Colonic mucosa (tissue), 4 donors: ENCODE measurements around the gene SLC9A8. TPM values are rescaled to one million over a fixed set of nuclear protein-coding genes. Genes with fewer than 3 reads are reported as not detected.

Source experiments
- DNase-seq: peaks from one replicate; pipeline ENCODE4 v3.0.0-alpha.2; 2020
- H3K27ac ChIP-seq: fragments of 200-600 bp; one replicate; pipeline ENCODE4 v1.8.0; 2021
- H3K27me3 ChIP-seq: fragments of 200-600 bp; one replicate; pipeline ENCODE4 v1.8.0; 2021
- H3K36me3 ChIP-seq: fragments of 200-600 bp; one replicate; pipeline ENCODE4 v1.8.0; 2021
- H3K4me1 ChIP-seq: fragments of 200-600 bp; one replicate; pipeline ENCODE4 v1.8.0; 2021; ENCODE audit warnings: mild to moderate bottlenecking
- H3K4me3 ChIP-seq: fragments of 200-600 bp; one replicate; pipeline ENCODE4 v1.8.0; 2021
- H3K9ac ChIP-seq, 2 donors: one replicate each; pipeline ENCODE4 v1.7.0; 2013; ENCODE audit warnings: control low read depth in 2 of 2, low read depth in 2 of 2, low read length in 2 of 2
- H3K9me3 ChIP-seq: fragments of 200-600 bp; one replicate; pipeline ENCODE4 v1.8.0; 2021
- CTCF ChIP-seq: fragments of 200-600 bp; IDR thresholded peaks from one replicate; pipeline ENCODE4 v1.8.0; 2022; ENCODE audit warnings: antibody characterized with exemption, mild to moderate bottlenecking
- intact Hi-C: fragments of 100-400 bp; cut with DNase I; formaldehyde crosslinking; loops from one replicate; pipeline ENCODE4 v1.14.1; 2022
- total RNA-seq, 2 donors: library from RNA; stranded (reverse); fragmentation: NEBNext Ultra II Directional in 1 of 2; extraction: Animal tissue kit (Norgen Biotek cat#: 25700) in 1 of 2; gene quantifications; one replicate each; pipeline ENCODE4 v1.2.1, GENCODE V29; 2021
- donor health status: healthy.
- donor health status: DM: no; HTN: no; CAD: no.
- donor health status: DM: no; HTN: no; CAD: no.

Gene SLC9A8
- total RNA-seq, 2 donors from 2014 or later: 6.0 to 11.1 TPM

GRCh38 chr20:49871391-49871948 lies 58.8 kb downstream of the SLC9A8 start:
- TF ChIP-seq CTCF: no peak
- no peak for DNase-seq
- Histone ChIP-seq H3K36me3 (peaks cover 6% of the 10 kb centered on the region), H3K27ac (no peak overlapping the region), H3K27me3 (no peaks in the 10 kb centered on the region), H3K4me3 (no peak overlapping the region), H3K9me3 (no peaks in the 10 kb centered on the region), H3K9ac (no peak overlapping the region), H3K4me1 (no peaks in the 10 kb centered on the region)
- intact Hi-C loops: no loop called here

DNA sequence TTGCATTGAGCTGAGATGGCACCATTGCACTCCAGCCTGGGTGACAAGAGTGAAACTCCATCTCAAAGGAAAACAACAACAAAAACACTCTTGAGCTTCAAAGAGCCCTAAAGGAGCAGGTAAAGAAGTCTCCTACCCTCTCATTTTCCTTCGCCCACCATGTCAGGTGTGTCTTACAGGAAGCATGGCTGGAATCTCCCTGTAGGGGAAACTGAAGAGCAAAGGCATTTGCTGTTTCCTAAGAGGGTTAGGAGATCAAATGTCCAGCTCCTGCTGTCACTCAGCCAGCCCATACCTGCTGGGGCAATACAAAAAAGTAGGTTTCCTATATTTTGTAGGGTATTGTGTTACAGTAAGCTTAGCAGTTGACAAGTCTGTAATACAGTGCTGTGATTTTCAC lies 59.4 kb downstream of the SLC9A8 start:
- DNase-seq: no peak
- intact Hi-C loops: no loop called here
- Histone ChIP-seq H3K4me3 (no peak overlapping the region), H3K9me3 (no peaks in the 10 kb centered on the region), H3K36me3 (peaks cover 6% of the 10 kb centered on the region), H3K4me1 (no peaks in the 10 kb centered on the region), H3K27ac (no peak overlapping the region), H3K27me3 (no peaks in the 10 kb centered on the region), H3K9ac (no peak overlapping the region)
- no peak for TF ChIP-seq CTCF

- no peak overlapping the region for H3K9ac ChIP-seq
- no peaks in the 10 kb centered on the region for H3K9me3 ChIP-seq
- intact Hi-C loops: no loop called here
- no peak overlapping the region for H3K27ac ChIP-seq
- no peaks in the 10 kb centered on the region for H3K36me3 ChIP-seq
- TF ChIP-seq CTCF: no peak
- no peaks in the 10 kb centered on the region for H3K4me1 ChIP-seq
- H3K4me3 ChIP-seq: no peak overlapping the region
- H3K27me3 ChIP-seq: no peaks in the 10 kb centered on the region
- no peak for DNase-seq
Measured at GRCh38 chr20:49874696-49875095, 62.1 kb downstream of the SLC9A8 start.

GRCh38 chr20:49877386-49877921 lies 64.8 kb downstream of the SLC9A8 start:
- Histone ChIP-seq H3K36me3 (no peaks in the 10 kb centered on the region), H3K4me3 (no peak overlapping the region), H3K27me3 (no peaks in the 10 kb centered on the region), H3K9me3 (no peaks in the 10 kb centered on the region), H3K9ac (no peak overlapping the region), H3K4me1 (no peaks in the 10 kb centered on the region), H3K27ac (no peak overlapping the region)
- intact Hi-C loops: no loop called here
- no peak for TF ChIP-seq CTCF
- no peak for DNase-seq

DNA sequence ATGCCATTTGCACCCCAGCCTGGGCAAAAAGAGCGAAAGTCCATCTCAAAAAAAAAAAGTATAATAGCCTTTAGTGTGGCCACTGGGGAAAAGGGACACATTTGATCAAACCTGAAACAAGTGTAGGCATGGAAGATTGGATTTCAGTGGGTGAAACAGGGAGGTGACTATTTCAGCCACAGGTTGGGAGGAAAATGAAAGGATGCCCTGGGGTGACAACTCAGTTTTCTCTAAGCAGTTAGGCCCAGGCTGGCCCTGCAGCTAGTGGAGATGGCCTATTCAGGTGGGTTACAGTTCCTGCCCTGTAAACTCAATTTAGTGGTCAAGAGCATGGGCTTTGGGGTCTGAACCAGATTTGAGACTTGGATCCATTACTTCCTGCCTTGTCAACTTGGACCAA lies 66.3 kb downstream of the SLC9A8 start:
- Histone ChIP-seq H3K27ac (no peak overlapping the region), H3K4me3 (no peak overlapping the region), H3K4me1 (no peaks in the 10 kb centered on the region), H3K9ac (no peak overlapping the region), H3K9me3 (no peaks in the 10 kb centered on the region), H3K36me3 (no peaks in the 10 kb centered on the region), H3K27me3 (no peaks in the 10 kb centered on the region)
- no peak for DNase-seq
- intact Hi-C loops: no loop called here
- TF ChIP-seq CTCF: no peak
